ENCODE results near the gene TAS2R10. TPM values are rescaled to one million over a fixed set of nuclear protein-coding genes. Genes with fewer than 3 reads are reported as not detected.

Gene TAS2R10
- total RNA-seq, 4 donors from 2014 or later, result 0.32 TPM; not detected in 3

DNA sequence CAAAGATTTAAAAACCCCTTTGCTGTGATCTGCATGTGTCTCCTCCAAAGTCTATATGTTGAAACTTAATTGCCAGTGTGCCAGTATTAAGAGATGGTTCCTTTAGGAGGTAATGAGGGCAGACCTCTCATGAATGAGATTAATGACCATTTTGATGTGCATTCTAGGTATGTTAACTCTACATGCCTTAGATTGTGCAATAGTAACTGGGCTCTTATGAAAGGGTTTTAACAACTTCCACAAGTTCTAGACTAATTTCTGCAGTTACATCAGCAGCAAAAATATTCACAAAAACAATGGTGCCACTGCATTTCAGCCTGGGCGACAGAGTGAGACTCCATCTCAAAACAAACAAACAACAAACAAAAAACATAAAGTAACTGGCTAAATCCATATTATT, 3.8 kb upstream of the TAS2R10 start:
- intact Hi-C loops (cut with DNase I; ENCODE audit: low total_unique reads), result no loop called here
- TF ChIP-seq, protein P1, sequence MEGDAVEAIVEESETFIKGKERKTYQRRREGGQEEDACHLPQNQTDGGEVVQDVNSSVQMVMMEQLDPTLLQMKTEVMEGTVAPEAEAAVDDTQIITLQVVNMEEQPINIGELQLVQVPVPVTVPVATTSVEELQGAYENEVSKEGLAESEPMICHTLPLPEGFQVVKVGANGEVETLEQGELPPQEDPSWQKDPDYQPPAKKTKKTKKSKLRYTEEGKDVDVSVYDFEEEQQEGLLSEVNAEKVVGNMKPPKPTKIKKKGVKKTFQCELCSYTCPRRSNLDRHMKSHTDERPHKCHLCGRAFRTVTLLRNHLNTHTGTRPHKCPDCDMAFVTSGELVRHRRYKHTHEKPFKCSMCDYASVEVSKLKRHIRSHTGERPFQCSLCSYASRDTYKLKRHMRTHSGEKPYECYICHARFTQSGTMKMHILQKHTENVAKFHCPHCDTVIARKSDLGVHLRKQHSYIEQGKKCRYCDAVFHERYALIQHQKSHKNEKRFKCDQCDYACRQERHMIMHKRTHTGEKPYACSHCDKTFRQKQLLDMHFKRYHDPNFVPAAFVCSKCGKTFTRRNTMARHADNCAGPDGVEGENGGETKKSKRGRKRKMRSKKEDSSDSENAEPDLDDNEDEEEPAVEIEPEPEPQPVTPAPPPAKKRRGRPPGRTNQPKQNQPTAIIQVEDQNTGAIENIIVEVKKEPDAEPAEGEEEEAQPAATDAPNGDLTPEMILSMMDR (IDR thresholded peaks at IDR 0.05), result no peak
- no peak for TF ChIP-seq POLR2A (IDR thresholded peaks at IDR 0.05)
- WGBS, 2 donors, result 94 to 95% methylated on average over 1 of the region's 1 CpG
- H3K4me3 ChIP-seq (ENCODE audit: low read depth, poor library complexity, severe bottlenecking), result no peak overlapping the region
- no peak for DNase-seq (ENCODE audit: low spot score in 2 of 2)

DNA sequence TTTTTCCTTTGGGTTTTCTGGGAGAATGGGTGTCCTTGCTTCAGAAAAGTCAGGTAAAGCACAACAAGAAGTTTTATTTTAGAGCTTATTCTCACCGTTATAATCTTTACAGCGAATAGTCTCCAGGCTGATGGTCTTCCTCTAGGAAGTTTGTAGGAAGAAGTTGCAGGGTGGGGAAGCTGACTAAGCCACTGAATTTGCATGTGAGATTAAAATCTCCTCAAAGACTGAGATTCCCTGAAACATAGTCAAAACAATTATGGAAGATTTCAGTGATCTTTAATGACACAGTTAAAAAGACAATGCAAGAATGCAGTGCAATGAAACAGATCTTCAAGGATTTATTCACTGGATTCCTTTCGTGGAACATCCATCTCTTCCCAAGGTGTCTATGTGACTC, 1.2 kb downstream of the TAS2R10 start:
- H3K4me3 ChIP-seq (ENCODE audit: low read depth, poor library complexity, severe bottlenecking), result no peak overlapping the region
- WGBS, 2 donors, result 80 to 82% methylated on average over 3 of the region's 3 CpGs
- intact Hi-C loops (cut with DNase I; ENCODE audit: low total_unique reads), result no loop called here
- DNase-seq (ENCODE audit: low spot score in 2 of 2), result no peak
- TF ChIP-seq, protein P1 (IDR thresholded peaks at IDR 0.05), result no peak
- TF ChIP-seq POLR2A (IDR thresholded peaks at IDR 0.05), result no peak

DNA sequence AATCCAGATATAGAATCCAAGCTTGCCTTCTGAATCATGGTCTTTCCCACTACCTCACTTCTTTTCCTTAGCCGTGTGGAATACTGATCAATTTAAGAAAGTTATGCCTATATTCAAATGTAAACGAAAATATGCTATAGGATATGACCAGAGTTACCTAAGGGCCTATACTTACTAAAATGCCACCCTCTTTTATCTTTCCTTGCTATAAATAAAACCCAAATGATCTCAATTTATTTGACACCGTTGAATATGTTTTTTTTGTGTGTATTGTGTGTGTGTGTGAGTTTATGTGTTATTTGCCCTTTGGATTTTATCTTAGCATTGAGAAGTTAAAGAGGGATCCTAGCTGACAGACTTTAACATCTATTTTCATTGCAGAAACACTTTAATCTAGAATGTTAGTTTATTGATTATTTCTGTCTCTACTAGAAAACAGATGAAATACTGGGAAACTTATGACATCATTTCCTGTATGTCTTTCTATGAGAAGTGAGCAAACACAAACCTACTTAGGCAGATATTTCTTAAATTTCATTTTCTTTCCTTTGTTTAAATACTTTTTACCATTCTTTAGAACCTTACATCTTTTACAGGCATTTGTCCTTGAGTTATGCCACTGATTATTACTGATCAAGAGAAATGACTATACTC, 14.1 kb downstream of the TAS2R10 start:
- 78 to 82% methylated on average over 3 of the region's 3 CpGs for WGBS, 2 donors
- DNase-seq (ENCODE audit: low spot score in 2 of 2), result no peak
- no peak for TF ChIP-seq POLR2A (IDR thresholded peaks at IDR 0.05)
- TF ChIP-seq, protein P1 (IDR thresholded peaks at IDR 0.05), result no peak
- intact Hi-C loops (cut with DNase I; ENCODE audit: low total_unique reads), result no loop called here
- no peak overlapping the region for H3K4me3 ChIP-seq (ENCODE audit: low read depth, poor library complexity, severe bottlenecking)

DNA sequence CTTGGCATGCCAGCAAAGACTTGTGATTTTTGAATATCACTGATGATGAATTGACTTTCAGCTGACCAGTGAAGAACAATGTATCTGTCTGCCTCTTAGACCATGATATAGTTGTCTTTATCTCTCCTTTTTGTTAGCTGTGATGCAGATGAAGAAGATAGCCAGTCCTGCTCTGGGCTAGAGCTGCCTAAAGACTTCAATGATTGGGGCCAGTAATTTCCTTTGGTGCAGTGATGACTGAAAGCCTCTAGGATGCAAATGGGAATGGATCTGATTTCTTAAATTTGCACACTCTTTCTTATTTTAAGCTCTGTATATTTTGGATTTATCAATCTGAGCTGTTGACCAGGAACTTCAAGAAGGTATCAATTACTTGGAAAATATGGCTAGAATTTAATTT, 16.1 kb downstream of the TAS2R10 start, which contains the start of gene TAS2R9:
Gene TAS2R9, minus strand, starts transcription at position 101 of the 400 bp plus-strand sequence. Its CDS starts 93 bp downstream, at position 8.
- no peak for DNase-seq (ENCODE audit: low spot score in 2 of 2)
- no peak for TF ChIP-seq POLR2A (IDR thresholded peaks at IDR 0.05)
- TF ChIP-seq, protein P1 (IDR thresholded peaks at IDR 0.05), result no peak
- H3K4me3 ChIP-seq (ENCODE audit: low read depth, poor library complexity, severe bottlenecking), result no peak within 1 kb of the TSS
- intact Hi-C loops (cut with DNase I; ENCODE audit: low total_unique reads), result no loop called here

DNA sequence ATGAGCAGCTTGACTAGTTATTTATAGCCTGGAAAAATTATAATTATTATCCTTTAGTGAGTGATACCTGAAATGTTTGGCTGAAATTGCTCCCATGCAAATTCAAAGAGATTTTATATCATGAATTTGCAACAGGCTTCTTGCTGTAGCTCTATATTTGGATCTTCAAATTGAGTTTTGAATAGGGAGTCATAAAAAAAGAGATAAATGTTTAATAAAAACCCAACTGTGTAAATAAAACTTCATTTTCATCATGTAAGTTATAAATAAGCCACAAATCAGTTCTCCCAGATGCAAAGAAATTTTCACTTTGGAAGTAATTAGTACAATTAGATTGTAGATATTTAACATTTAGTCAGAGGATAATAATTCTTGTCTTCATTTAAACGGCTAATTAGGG, 19.0 kb downstream of the TAS2R10 start, which contains the start of gene TAS2R8:
Gene TAS2R8, minus strand, starts transcription at position 101 of the 400 bp plus-strand sequence. CDS start 306 bp downstream, outside the sequence.
- TF ChIP-seq POLR2A (IDR thresholded peaks at IDR 0.05), result no peak
- TF ChIP-seq, protein P1 (IDR thresholded peaks at IDR 0.05), result no peak
- H3K4me3 ChIP-seq (ENCODE audit: low read depth, poor library complexity, severe bottlenecking), result no peak within 1 kb of the TSS
- 53 to 69% methylated on average over 1 of the region's 1 CpG for WGBS, 2 donors
- intact Hi-C loops (cut with DNase I; ENCODE audit: low total_unique reads), result no loop called here
- no peak for DNase-seq (ENCODE audit: low spot score in 2 of 2)

- TF ChIP-seq, protein P1 (IDR thresholded peaks at IDR 0.05), result no peak
- no peak for TF ChIP-seq POLR2A (IDR thresholded peaks at IDR 0.05)
- no peak for DNase-seq (ENCODE audit: low spot score in 2 of 2)
- intact Hi-C loops (cut with DNase I; ENCODE audit: low total_unique reads), result loop anchor here (2.0 kb wide), 1 partner anchor 38 kb away; no protein-coding TSS in a partner anchor
- WGBS, 2 donors, result 55 to 58% methylated on average over 4 of the region's 4 CpGs
- H3K4me3 ChIP-seq (ENCODE audit: low read depth, poor library complexity, severe bottlenecking), result no peak within 1 kb of the TSS
Measured at GRCh38 chr12:10802587-10802986, 23.6 kb downstream of the TAS2R10 start, which contains the start of gene TAS2R7. TAS2R7 (minus strand) TSS chr12:10802627; CDS start chr12:10802570, 57 bp downstream.
